Left forelimb (tissue), 1 donor: ENCODE measurements around the gene NECTIN3.

Experiments used
- DNase-seq: peaks from one replicate; pipeline ENCODE4 v3.0.0-alpha.2; 2018; ENCODE audit warnings: low spot score

NECTIN3 gene

DNA sequence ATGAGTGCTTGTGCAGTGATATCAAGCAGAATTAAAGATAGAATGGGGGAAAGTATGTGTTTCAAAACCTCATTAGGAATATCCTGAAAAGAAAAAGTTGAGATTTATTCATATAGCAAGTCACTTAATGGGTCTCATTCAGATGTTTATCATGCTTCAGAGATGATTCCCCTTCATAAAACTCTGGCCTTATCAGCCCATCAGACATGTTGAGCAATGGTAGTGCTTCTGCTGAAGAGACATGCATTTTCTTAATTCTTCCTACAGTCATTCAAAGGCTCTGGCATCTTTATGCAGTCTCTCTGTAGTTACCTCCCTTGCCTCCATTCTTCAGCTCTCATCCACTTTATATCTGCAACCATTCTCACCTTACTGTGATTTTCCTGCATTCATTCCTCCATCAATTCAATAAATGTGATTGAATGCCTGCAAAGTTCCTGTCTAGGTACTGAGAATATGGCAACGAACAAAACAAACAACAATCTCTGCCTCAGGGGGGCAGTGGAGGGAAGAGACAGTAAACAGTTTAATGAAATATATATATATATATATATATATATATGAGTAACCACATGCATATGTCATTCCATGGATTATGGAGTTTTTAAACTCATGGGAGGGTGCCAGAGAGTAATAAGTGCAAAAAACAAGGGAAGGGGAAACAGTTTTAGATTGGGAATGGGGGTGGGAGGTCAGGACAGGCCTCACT is 138.5 kb downstream of the NECTIN3 start:
- no peak for DNase-seq

DNA sequence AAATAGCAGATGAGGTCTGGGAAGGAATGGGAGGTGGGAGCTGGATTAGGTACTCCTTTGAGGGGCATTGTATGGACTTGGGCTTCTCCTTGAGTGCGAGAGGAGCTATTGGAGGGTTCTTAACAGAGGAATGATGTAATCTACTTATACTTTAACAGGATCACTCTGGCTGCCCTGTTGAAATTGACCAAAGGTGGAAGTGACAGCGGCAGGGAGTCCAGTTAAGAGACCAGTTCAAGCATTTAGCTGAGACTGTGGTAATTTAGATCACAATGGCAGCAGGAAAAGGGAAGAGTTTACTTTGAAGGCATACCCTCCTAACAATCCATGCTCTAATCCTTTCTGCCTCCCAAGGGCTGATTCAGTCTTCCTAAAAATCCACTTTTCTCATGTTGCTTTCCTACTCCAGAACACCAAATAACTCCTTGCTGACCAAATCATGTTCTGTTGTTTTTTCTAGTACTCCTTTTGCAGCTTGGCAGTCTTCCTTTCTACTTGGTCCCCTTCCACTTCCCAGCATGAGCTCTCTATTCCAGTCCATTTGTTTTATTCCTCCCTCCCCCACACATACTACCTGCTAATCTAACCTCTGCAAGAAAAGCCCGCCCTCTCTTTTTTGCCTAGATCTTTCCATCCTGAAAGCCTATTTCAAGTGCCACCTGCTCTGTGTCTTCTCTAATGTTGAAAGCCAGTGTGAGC is 139.4 kb downstream of the NECTIN3 start:
- no peak for DNase-seq

DNA sequence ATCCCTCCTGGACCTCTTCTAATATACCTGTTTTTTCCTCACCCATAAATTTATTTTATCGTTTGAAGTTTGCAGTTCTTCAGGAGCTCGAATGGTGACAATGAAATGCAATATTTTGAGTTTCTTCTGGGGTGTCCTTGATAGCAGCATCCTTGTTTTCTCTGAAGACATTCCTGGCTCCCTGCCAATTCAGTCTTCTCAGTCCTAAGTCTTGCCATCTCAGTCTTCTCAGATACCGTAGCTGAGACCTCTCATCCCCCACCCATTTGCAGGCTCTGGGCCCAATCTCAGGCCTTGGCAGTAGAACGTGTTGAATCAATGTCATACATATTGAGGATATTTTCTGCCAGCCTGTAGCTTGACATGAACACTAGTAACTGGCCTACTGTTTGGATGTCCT is 140.9 kb downstream of the NECTIN3 start:
- no peak for DNase-seq

DNA sequence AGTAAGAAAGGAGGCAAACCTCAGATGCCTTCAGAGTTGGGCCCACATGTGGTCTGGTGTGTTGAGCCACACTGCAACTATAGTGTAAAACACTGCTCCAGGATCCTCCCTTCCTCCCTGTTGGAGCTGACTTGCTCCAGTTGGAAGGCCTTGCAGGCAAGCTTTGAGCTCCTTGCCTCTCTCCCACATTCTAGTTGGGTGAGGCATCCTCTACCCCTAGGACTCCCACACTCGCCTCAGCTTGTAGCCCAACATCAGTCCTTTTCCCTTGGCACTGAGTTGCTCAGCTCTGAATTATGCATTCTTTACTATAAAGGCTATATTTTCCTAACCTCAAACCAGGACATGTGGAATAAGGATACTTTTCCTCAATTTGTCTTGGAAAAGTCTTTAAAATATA is 143.9 kb downstream of the NECTIN3 start:
- DNase-seq = no peak

DNA sequence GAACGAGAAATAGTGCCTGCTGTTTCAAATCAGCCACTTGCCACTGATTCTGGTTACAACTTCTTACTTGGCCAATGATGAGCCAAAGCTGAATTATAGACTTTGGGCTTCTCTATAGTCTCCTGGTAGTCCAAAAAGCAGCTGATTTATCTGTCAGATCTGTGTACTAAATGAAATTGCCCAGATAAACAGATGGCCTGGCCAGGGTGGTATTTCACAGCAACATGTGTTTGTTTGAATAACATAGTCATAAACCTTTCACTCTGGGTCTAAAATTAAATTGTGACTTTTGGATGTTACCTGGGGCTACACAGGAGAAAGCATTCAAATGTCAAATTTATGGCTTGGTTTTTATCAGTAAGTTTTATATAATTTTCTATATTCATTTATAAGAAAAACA is 147.0 kb downstream of the NECTIN3 start:
- no peak for DNase-seq

DNA sequence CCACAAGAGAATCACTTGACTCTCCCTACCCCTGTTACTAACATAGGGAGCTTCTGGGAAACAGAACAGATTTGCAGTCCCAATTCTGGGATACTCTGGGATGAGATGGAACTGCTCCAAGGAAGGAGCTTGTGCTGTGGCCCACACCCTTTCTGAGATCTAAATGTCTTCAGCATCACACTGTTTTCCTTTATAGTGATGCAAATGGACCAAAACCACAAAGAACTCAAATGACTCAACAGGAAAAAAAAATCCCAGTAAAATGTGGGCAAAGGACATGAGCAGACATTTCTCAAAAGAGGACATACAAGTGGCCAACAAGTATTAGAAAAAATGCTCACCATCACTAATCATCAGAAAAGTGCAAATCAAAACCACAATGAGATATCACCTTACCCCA is 155.6 kb downstream of the NECTIN3 start:
- DNase-seq = no peak

DNA sequence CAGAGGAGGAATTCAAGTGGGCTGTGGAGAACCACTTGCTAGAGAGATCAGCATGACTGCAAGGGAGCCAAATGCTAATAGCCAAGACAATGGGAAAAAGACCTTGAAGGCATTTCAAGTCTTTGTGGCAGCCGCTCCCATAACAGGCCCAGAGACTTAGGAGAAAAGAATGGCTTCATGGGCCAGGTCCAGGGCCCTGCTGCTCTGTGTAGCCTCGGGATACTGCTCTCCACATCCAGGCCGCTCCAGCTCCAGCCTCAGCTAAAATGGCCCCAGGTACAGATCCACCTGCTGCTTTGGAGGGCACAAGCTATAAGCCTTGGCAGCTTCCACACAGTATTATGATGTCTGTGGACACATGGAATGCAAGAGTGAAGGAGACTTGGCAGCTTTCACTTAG is 157.7 kb downstream of the NECTIN3 start:
- DNase-seq = no peak

DNA sequence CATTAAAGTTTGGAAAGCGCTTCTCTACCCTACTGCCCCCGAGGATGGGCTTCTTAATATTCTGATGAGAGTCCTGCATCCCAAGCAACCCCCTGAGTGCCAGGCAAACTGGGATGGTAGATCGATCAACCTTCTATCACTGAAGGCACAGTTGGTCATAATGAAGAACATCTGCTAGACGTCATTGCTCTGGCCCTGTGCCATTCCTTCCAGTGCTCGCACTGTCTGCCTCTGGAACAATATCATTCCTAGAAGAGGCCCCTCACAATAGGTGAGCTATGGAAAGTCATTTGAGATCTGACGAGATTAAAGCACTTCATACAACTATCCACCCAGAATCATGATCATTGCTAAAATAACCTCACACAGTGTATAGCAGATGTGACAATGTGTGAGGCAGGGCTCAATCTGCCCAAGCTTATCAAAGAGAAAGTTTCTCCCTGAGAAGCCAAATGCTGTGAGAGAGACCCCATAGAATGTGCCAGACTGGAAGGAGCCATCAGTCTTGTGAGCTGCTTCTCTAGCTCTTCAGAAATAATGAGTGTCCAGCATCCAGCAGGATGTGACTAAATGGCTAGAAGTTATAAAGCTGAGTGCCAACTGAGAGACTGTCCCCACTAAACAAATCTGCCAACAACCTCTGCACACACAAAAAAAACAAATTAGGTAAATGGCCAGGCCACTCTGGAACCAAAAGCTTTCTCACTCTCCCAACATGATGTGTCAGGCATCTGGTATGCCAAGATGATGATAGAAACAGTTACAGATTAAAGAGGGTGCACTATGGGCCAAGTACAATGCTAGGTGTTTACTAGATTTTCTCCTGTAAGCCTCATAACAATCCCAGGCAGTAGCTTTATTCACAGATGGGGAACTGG is 165.5 kb downstream of the NECTIN3 start:
- DNase-seq = no peak

DNA sequence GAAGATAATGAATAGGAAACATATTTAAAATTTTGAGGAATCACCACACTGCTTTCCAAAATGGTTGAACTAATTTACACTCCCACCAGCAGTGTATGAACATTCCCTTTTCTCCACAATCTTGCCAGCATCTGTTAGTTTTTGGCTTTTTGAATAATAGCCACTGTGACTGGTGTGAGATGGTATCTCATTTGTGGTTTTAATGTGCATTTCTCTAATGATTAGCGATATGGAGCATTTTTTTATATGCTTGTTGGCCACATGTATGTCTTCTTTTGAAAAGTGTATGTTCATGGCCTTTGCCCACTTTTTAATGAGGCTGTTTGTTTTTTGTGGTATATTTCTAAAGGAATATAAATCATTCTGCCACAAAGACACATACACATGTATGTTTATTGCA is 166.3 kb downstream of the NECTIN3 start:
- no peak for DNase-seq

DNA sequence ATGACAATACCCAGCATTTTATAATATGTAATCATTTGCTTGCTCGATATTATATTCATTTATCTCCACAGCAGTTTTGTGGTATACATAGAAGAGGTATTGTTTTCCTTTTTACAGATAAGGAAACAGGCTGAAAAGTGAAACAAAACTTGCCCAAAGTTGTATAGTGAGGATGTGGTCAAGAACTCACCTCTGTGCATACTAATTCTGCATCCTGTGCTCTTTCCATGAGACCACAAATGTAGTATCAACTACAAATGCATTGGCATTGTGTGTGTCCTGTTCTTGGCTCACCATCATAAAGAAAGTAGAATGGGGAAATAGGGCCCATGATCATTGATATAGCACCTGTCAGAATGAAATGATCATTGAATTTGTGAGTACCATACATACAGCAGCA is 167.3 kb downstream of the NECTIN3 start:
- no peak for DNase-seq

DNA sequence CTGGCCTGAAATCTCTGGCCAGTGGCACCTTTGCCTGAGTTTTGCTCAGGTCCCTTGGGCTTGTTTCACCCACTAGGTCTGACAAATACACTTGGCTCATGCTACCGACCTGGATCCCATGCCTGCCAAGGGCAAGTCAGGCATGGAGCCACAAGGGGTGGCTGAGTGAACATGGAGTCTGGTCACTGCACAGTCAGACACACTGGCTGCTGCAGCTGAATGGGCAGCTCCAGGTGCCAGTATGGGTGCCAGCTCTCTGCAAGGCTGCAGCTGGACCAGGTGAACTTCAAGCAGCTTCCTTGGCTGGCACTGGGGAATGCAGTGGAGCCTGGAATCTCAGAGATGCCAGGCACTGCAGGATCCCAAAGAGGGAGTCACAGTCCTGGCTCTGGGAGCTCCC is 170.3 kb downstream of the NECTIN3 start:
- no peak for DNase-seq
